Transverse colon (tissue), 4 donors: Measurements from ENCODE around the gene LSAMP. TPM values are rescaled to one million over a fixed set of nuclear protein-coding genes. Genes with fewer than 3 reads are reported as not detected.

Experiments used
- DNase-seq: peaks from one replicate; pipeline ENCODE4 v3.0.0-alpha.2; 2019
- H3K27ac ChIP-seq, 4 donors: fragments of 200-600 bp; sonication (generic); 2 replicates each; pipeline ENCODE4 v1.5.1; 2016 to 2018; ENCODE audit warnings: inconsistent platforms in 4 of 4
- H3K27me3 ChIP-seq: fragments of 200-600 bp; sonication (generic); 2 replicates; pipeline ENCODE4 v1.5.1; 2017; ENCODE audit warnings: inconsistent platforms
- H3K36me3 ChIP-seq, 4 donors: fragments of 200-600 bp; sonication (generic); 2 replicates each; pipeline ENCODE4 v1.5.1; 2017 to 2019; ENCODE audit warnings: inconsistent platforms in 4 of 4
- H3K4me1 ChIP-seq, 4 donors: fragments of 200-600 bp; sonication (generic); 2 replicates each; pipeline ENCODE4 v1.5.1; 2017 to 2020; ENCODE audit warnings: inconsistent platforms in 4 of 4
- H3K4me3 ChIP-seq, 4 donors: fragments of 200-600 bp; sonication (generic); 1 replicate in 1 of 4; 2 replicates in 3 of 4; pipeline versions ENCODE4 v1.5.1 to v1.6.1; 2017 to 2019; ENCODE audit warnings: inconsistent platforms in 4 of 4
- H3K9me3 ChIP-seq, 2 donors: fragments of 200-600 bp; sonication (generic); 2 replicates each; pipeline ENCODE4 v1.5.1; 2017 to 2019; ENCODE audit warnings: inconsistent platforms in 2 of 2
- CTCF ChIP-seq, 5 experiments: fragments of 200-600 bp in 3 of 5; fragments of 450-650 bp in 2 of 5; sonication (generic) in 3 of 5; IDR thresholded peaks; 1 replicate in 2 of 5; 2 replicates in 3 of 5; pipeline ENCODE4 v1.5.1; 2016 to 2017; ENCODE audit warnings: antibody characterized with exemption in 5 of 5, inconsistent platforms in 3 of 5, mild to moderate bottlenecking in 2 of 5, moderate library complexity in 1 of 5
- EP300 ChIP-seq: sonication (generic); formaldehyde crosslinking; IDR thresholded peaks from one replicate; pipeline ENCODE4 v1.6.1; 2017; ENCODE audit warnings: antibody characterized with exemption, low read depth
- POLR2A ChIP-seq: fragments of 450-650 bp; IDR thresholded peaks from one replicate; pipeline ENCODE4 v1.6.1; 2016; ENCODE audit warnings: antibody characterized with exemption, mild to moderate bottlenecking, moderate library complexity
- POLR2AphosphoS5 ChIP-seq, 3 donors: sonication (generic); formaldehyde crosslinking; IDR thresholded peaks; one replicate each; pipeline ENCODE4 v1.6.1; 2016; ENCODE audit warnings: antibody characterized with exemption in 3 of 3
- WGBS, 2 donors: methylation state at CpG; one replicate each; pipeline ENCODE4 v1.1.5; 2018; ENCODE audit warnings: low coverage in 1 of 2; 5-methylcytosine and 5-hydroxymethylcytosine counted together
- in situ Hi-C, 4 donors: fragments of 200-750 bp; cut with MboI; loops; one replicate each; pipeline versions ENCODE4 v1.15.0 to v1.15.1; 2017; ENCODE audit warnings: low sequenced_read_pairs in 3 of 4, low pct_ligation_motif_present in 1 of 4, low pct_unique_long_range_greater_than_20kb in 1 of 4
- intact Hi-C: fragments of 100-400 bp; cut with DNase I; formaldehyde crosslinking; loops from one replicate; pipeline ENCODE4 v1.15.1; 2023; ENCODE audit warnings: low total_unique reads
- total RNA-seq, 4 donors: library from RNA; depleted of rRNA; stranded (reverse); fragments of >200 nt; gene quantifications; one replicate each; pipeline ENCODE4 v1.1.0, GENCODE V29; 2016

LSAMP gene
- total RNA-seq, 4 donors from 2014 or later = 3.4 to 8.2 (median 5.4) TPM

- Histone ChIP-seq H3K4me1 (no peaks in the 10 kb centered on the region), H3K36me3 (no peaks in the 10 kb centered on the region), H3K4me3 (no peak overlapping the region), H3K27ac (no peak overlapping the region), H3K9me3 (no peaks in the 10 kb centered on the region), H3K27me3 (no peaks in the 10 kb centered on the region)
- WGBS, 2 donors = 84 to 100% methylated on average over 1 to 2 of the region's 2 CpGs
- intact Hi-C loops = no loop called here
- TF ChIP-seq EP300 (no peak), POLR2AphosphoS5 (IDR thresholded peaks at IDR 0.05) (no peak), POLR2A (no peak), CTCF (IDR thresholded peaks at IDR 0.05) (no peak)
- in situ Hi-C loops = no loop called here
- no peak for DNase-seq
Measured at GRCh38 chr3:116165135-116165534, 280.2 kb downstream of the LSAMP start.

- no peak for DNase-seq
- in situ Hi-C loops = no loop called here
- Histone ChIP-seq H3K9me3 (no peaks in the 10 kb centered on the region), H3K36me3 (no peaks in the 10 kb centered on the region), H3K4me3 (no peak overlapping the region), H3K27ac (no peak overlapping the region), H3K4me1 (no peaks in the 10 kb centered on the region), H3K27me3 (no peaks in the 10 kb centered on the region)
- TF ChIP-seq CTCF (IDR thresholded peaks at IDR 0.05) (no peak), POLR2A (no peak), EP300 (no peak), POLR2AphosphoS5 (IDR thresholded peaks at IDR 0.05) (no peak)
- WGBS, 2 donors = 58 to 60% methylated on average over 2 of the region's 2 CpGs
- intact Hi-C loops = no loop called here
Measured at GRCh38 chr3:116164039-116164438, 281.2 kb downstream of the LSAMP start.

GRCh38 chr3:116161575-116162525, 283.4 kb downstream of the LSAMP start:
- in situ Hi-C loops = no loop called here
- DNase-seq = no peak
- TF ChIP-seq EP300 (no peak), CTCF (IDR thresholded peaks at IDR 0.05) (no peak), POLR2AphosphoS5 (IDR thresholded peaks at IDR 0.05) (no peak), POLR2A (no peak)
- Histone ChIP-seq H3K27ac (no peak overlapping the region), H3K9me3 (no peaks in the 10 kb centered on the region), H3K4me3 (no peak overlapping the region), H3K27me3 (no peaks in the 10 kb centered on the region), H3K4me1 (no peaks in the 10 kb centered on the region), H3K36me3 (no peaks in the 10 kb centered on the region)
- intact Hi-C loops = no loop called here
- WGBS, 2 donors = 70 to 74% methylated on average over 5 of the region's 5 CpGs

- no peaks in the 10 kb centered on the region for H3K27me3 ChIP-seq
- DNase-seq = no peak
- no peaks in the 10 kb centered on the region for H3K36me3 ChIP-seq
- H3K9me3 ChIP-seq = no peaks in the 10 kb centered on the region
- TF ChIP-seq POLR2AphosphoS5 (IDR thresholded peaks at IDR 0.05) = no peak
- TF ChIP-seq CTCF (IDR thresholded peaks at IDR 0.05) = no peak
- no peak for TF ChIP-seq POLR2A
- no peak for TF ChIP-seq EP300
- in situ Hi-C loops (no loop called here), intact Hi-C loops (no loop called here)
- no peak overlapping the region for H3K4me3 ChIP-seq
- no peak overlapping the region for H3K27ac ChIP-seq
- 82 to 87% methylated on average over 1 of the region's 1 CpG for WGBS, 2 donors
- no peaks in the 10 kb centered on the region for H3K4me1 ChIP-seq
Measured at GRCh38 chr3:116160594-116160993, 284.7 kb downstream of the LSAMP start.
